Measurements from ENCODE around the gene SMAP1.
"Not testable (repeated sequence)": the region's sequence is repeated elsewhere in the genome, so short reads cannot be mapped to it uniquely, and the experiment has no call there.

The SMAP1 gene

DNA sequence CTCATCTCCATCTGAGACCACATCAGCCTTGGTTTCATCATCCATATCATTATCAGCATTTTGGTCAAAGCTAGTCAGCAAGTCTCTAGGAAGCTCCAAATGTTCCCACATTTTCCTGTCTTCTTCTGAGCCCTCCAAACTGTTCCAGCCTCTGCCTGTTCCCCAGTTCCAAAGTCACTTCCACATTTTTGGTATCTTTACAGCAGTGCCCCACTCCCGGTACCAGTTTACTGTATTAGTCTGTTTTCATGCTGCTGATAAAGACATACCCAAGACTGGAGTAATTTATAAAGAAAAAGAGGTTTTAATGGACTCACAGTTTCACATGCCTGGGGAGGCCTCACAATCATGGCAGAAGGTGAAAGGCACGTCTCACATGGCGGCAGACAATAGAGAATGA lies 74.8 kb downstream of the SMAP1 start:
- DNase-seq = not testable (repeated sequence)

DNA sequence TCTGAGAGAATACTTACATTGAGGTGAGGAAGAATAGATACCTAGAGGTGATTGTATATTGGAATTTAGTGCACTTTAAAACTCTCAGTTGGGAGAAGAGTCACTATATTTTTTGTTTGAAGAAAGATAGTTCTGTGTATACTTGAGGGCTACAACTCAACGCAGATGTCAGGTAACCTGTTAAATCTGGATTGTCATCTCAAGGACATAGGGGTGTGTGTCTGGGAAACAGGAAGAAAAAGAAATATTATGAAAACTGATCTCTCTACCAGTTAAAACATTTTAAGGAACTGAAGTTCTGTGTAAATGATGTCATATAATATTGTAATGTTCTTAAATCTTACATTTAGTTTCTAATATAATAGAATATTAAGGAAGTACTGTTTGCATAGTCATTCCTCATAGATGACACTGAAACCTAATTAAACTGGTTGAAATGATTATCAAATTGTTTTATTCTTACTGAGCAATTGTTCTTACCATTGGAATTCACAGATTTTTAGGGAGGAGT lies 86.2 kb downstream of the SMAP1 start:
- DNase-seq = no peak

DNA sequence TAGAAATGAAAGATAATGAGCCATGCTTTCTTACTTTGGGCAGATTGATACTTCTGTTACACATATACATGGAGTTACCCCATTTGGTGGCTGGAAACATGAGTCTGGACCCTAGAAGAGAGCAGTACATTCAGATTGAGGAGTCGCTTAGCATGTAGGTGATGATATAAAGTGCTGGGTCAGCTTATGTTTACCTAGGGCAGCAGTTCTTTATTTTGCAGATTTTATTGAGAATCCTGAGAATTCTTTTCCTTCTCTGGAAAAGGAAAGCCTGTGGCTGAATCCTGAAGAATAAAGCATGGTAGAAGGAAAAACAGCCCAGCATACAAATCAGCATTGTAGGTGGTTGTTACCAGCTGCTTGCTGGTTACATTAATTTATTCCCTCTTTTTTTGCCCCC lies 91.2 kb downstream of the SMAP1 start:
- DNase-seq = no peak

- DNase-seq = no peak
Observed at GRCh38 chr6:70763754-70764510, 96.2 kb downstream of the SMAP1 start.

- no peak for DNase-seq
Observed at GRCh38 chr6:70764706-70765105, 97.0 kb downstream of the SMAP1 start.

- DNase-seq = not testable (repeated sequence)
Observed at GRCh38 chr6:70771351-70771750, 103.7 kb downstream of the SMAP1 start.

GRCh38 chr6:70779934-70780333 lies 112.3 kb downstream of the SMAP1 start:
- DNase-seq = no peak

- no peak for DNase-seq
Observed at GRCh38 chr6:70790483-70791224, 123.0 kb downstream of the SMAP1 start.

- DNase-seq = no peak
Observed at GRCh38 chr6:70797625-70798024, 129.9 kb downstream of the SMAP1 start.

DNA sequence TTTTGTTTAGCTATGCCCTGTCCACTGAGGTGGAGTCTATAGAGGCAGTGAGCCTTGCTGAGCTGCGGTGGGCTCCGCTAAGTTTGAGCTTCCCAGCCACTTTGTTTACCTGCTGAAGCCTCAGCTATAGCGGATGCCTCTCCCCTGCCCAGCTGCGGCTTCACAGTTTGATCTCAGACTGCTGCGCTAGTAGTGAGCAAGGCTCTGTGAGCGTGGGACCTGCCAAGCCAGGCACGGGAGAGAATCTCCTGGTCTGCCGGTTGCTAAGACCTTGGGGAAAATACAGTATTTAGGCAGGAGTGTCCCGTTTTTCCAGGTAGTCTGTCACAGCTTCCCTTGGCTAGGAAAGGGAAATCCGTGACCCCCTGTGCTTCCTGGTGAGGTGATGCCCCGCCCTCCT lies 138.4 kb downstream of the SMAP1 start:
- no peak for DNase-seq

- DNase-seq = no peak
Observed at GRCh38 chr6:70811788-70812187, 144.1 kb downstream of the SMAP1 start.

DNA sequence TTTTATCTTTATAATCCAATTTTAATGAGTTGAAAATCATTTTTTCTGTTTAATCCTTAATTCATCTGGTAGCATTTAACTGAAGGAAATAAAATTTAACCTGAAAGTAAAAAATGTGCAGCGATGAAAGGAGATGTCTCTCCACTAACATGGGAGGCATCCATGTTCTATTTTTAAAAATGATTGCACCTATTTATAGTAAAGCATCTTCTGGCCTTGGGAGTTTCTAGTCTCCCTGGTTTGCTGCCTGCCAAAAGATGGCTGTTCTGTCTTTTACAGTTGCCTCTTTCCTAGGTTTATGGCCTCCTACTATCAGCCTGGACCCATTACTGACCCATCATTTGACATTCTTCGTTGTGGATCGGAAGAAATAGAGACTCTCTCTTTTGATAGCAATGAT lies 146.2 kb downstream of the SMAP1 start:
- no peak for DNase-seq

- DNase-seq = no peak
Observed at GRCh38 chr6:70819646-70820045, 152.0 kb downstream of the SMAP1 start.

GRCh38 chr6:70820778-70821177 lies 153.1 kb downstream of the SMAP1 start:
- no peak for DNase-seq

DNA sequence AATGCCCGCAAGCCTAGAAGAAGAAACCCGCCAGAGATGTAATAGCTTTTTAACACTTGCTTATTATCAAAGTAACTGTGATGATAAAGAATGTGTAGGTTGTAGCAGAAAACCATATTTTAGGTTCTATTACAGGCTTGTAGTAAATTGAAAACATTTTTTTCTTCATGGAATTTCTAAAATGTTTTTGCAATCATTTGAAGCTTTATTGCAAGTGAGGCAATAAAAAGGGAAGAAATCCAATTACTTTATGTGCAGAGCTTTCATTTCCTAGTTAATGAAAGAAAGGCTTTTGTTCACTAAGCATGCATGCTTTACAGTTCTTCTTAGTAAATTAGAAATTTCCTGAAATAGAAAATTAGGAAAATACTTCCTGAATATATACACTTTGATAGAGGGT lies 154.1 kb downstream of the SMAP1 start:
- DNase-seq = no peak

DNA sequence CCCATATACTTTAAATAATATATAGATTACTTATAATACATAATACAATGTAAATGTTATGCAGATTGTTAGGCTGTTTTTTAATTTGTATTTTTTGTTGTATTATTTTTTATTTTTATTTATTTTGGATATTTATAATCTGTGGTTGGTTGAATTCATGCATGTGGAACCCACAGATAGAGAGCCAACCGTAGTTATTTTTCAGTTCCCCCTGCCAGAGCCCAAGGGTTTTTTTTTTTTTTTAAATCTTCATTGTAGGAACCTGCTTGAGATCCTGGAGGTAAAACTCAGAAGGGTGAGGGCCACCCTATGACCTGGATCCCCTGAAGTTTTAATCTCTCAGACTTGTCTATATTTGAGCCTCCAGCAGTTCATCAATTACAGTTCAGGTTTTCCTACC lies 156.0 kb downstream of the SMAP1 start:
- DNase-seq = no peak

GRCh38 chr6:70831427-70831826 lies 163.7 kb downstream of the SMAP1 start:
- DNase-seq = no peak

- no peak for DNase-seq
Observed at GRCh38 chr6:70834520-70834919, 166.8 kb downstream of the SMAP1 start.

DNA sequence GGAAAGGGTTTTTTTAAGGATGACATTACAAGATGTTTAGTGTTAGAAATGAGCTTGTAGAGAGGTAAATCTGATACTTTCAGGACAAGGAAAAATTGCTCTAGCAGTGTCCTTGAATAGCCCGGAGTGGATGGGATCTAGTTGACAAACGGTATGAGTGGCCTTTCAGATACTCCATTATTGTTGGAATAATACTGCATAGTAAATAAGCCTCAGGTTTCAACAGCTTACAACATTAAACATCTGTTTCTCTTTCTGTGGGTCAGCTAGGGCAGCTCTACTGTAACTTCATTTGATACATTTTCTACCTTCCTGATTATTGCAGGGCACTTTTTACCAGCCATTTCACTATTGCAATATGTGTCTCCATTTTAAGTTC lies 171.2 kb downstream of the SMAP1 start:
- DNase-seq = no peak

DNA sequence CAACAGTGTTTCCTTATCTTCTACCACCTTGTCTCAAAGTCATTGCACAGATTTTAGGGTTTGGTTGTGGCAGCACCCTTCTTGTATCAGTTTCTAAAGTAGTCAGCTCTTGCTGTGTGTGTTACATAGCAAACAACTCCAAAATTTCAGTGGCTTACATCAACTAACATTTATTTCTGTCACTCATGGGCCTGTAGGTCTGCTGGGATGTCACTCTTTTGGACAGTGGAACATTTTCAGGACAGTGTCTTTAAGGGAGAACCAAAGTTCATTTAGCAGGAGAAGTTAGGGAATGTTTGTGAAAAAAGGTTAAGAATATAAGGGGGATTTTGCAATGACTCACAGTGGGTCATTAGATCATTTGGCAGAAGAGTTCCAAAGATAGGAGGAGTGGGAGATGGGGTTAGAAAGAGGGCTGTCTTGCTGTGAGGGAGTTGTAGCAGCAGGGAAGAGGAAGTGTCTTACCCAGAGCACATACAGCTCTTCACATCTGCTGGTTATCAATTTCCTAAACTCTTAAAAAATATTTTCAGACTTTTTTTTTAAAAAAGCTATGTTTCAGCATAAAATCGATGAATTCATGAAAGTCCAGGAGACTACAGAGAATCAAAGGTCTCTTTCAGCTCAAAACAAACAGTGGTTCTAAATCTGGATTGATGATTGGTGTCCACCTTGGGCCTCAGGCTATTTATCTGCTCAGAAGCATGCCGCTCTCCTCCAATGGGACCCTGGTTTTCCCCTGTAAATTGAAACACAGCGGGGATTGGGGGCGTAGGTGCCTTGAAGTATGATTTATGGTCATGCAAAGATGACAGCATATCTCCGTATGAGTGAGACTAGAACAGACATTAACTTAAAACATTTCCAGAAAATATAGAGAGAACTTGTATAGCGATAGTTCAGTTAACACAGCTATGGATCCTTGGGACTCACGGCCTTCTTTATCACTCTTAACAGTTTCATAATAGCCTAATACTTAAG lies 171.9 kb downstream of the SMAP1 start:
- no peak for DNase-seq

DNA sequence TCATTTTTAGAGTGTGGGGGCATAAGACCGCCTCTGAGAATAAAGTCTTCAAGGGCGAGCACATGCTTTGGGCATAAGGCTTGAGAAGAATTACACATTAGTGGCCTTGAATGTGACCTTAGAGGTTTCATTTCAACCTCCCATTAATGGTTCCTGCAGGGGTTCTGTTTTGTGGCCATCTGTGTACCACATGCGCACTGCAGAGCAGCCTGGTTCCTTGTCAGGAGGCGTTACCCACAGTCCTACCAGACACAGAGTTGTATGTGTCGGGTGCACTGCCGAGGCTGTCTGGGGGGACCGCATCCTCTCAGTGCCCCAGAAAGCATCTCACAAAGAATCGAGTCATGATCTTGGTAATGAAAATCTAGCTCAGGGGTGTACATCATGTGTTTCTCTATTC lies 173.4 kb downstream of the SMAP1 start:
- DNase-seq = no peak

DNA sequence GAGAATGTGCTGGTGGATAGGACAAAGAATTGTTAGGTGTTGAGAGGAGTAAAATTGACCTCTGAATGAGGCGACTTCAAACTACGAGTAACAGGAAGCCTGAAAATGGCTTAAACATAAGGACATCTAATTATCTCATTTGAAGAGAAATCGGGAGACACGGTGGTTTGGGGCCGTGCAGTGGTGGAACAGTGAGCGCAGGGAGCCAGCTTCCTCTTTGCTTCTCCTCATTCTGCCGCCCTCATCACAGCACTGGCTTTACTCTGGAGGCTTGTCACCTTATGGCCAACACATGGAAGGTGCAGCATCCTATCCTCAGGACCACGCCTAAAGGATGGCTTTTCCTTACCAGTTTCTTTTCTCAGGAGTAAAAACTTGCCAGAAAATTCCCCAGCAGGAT lies 174.9 kb downstream of the SMAP1 start:
- DNase-seq = no peak

DNA sequence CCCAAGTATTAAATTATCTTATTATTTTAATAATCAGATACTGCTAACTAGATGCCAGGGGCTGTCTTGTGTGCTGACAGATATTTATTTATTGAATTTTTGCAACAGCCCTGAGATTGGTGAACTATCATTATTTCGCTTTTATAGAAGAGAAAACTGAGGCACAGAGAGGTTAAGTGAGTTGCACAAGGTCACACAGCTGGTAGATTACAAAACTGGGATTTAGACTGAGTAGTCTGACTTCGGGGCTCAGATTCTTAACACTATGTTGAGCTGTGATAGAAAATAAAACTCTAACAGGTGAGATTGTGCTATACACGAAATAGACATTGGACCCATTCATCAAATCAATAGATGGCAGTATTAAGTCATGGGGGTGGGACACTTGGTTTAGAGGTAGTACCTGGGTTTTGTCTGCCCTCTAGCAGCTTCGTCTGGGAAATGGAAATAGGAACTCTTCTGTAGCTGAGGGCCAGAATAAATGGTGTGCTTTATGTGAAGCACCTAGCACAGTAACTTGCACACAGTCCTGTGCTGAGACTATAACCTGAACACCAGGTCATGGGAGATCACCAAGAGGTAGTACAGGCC lies 175.7 kb downstream of the SMAP1 start:
- DNase-seq = no peak
